Neural progenitor cell (in vitro differentiated cells): ENCODE data around the gene GLRA1.

Experiments
- EZH2 ChIP-seq: fragments of 200-600 bp; sonication (generic); IDR thresholded peaks from 2 replicates; pipeline ENCODE4 v1.6.1; 2017; ENCODE audit warnings: antibody characterized with exemption, mild to moderate bottlenecking, moderate library complexity
- TF ChIP-seq, protein P1 (sequence below): fragments of 200-600 bp; sonication (generic); IDR thresholded peaks from 2 replicates; pipeline ENCODE4 v1.5.1; 2017; ENCODE audit warnings: antibody characterized with exemption, mild to moderate bottlenecking

DNA sequence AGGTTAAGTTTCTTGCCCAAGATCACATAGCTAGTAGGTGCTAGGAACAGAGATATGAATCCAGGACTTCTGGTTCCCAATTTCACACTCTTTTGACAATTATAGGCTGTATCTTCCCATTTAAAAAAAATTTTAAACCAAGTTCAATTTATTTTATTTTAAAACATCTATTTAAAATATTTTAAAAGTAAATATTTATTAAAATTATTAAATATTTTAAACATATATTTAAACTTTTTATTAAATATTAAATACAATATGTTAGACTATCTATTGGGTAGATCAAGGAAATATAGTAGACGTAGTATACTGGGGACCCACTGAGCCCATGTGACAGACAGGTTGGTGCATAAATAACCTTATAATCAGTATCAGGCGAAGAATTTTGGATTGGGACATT lies 54.8 kb downstream of the GLRA1 start:
- TF ChIP-seq, protein P1, sequence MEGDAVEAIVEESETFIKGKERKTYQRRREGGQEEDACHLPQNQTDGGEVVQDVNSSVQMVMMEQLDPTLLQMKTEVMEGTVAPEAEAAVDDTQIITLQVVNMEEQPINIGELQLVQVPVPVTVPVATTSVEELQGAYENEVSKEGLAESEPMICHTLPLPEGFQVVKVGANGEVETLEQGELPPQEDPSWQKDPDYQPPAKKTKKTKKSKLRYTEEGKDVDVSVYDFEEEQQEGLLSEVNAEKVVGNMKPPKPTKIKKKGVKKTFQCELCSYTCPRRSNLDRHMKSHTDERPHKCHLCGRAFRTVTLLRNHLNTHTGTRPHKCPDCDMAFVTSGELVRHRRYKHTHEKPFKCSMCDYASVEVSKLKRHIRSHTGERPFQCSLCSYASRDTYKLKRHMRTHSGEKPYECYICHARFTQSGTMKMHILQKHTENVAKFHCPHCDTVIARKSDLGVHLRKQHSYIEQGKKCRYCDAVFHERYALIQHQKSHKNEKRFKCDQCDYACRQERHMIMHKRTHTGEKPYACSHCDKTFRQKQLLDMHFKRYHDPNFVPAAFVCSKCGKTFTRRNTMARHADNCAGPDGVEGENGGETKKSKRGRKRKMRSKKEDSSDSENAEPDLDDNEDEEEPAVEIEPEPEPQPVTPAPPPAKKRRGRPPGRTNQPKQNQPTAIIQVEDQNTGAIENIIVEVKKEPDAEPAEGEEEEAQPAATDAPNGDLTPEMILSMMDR = no peak
- TF ChIP-seq EZH2 = no peak
